Measurements from ENCODE around the gene B3GNT5. TPM values are rescaled to one million over a fixed set of nuclear protein-coding genes. Genes with fewer than 3 reads are reported as not detected.

Gene B3GNT5
- total and polyA plus RNA-seq, 2 of the 8 experiments (the other 6 are each of a cell fraction or from before 2014, with no cell fraction given) = 2.4 to 9.7 TPM

DNA sequence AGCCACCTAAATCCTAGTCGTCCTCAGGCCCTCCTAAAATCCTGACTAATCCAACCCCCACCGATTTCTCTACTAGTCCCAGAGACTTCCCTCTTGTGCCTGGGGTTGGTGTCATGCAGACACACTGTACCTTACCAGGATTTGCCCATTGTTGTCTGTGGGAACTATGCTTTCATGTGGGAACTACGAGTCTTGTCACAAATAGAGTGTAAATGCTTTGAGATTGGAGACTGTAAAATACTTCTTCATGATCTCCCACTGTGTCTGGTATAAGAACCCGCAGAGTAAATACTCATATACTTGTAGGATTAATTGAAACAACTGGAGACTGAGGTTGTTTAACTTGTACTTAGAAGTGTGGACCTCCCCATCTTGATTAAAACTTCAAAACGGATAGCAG lies 11.2 kb downstream of the B3GNT5 start (continued):
- TF ChIP-seq, protein P1, sequence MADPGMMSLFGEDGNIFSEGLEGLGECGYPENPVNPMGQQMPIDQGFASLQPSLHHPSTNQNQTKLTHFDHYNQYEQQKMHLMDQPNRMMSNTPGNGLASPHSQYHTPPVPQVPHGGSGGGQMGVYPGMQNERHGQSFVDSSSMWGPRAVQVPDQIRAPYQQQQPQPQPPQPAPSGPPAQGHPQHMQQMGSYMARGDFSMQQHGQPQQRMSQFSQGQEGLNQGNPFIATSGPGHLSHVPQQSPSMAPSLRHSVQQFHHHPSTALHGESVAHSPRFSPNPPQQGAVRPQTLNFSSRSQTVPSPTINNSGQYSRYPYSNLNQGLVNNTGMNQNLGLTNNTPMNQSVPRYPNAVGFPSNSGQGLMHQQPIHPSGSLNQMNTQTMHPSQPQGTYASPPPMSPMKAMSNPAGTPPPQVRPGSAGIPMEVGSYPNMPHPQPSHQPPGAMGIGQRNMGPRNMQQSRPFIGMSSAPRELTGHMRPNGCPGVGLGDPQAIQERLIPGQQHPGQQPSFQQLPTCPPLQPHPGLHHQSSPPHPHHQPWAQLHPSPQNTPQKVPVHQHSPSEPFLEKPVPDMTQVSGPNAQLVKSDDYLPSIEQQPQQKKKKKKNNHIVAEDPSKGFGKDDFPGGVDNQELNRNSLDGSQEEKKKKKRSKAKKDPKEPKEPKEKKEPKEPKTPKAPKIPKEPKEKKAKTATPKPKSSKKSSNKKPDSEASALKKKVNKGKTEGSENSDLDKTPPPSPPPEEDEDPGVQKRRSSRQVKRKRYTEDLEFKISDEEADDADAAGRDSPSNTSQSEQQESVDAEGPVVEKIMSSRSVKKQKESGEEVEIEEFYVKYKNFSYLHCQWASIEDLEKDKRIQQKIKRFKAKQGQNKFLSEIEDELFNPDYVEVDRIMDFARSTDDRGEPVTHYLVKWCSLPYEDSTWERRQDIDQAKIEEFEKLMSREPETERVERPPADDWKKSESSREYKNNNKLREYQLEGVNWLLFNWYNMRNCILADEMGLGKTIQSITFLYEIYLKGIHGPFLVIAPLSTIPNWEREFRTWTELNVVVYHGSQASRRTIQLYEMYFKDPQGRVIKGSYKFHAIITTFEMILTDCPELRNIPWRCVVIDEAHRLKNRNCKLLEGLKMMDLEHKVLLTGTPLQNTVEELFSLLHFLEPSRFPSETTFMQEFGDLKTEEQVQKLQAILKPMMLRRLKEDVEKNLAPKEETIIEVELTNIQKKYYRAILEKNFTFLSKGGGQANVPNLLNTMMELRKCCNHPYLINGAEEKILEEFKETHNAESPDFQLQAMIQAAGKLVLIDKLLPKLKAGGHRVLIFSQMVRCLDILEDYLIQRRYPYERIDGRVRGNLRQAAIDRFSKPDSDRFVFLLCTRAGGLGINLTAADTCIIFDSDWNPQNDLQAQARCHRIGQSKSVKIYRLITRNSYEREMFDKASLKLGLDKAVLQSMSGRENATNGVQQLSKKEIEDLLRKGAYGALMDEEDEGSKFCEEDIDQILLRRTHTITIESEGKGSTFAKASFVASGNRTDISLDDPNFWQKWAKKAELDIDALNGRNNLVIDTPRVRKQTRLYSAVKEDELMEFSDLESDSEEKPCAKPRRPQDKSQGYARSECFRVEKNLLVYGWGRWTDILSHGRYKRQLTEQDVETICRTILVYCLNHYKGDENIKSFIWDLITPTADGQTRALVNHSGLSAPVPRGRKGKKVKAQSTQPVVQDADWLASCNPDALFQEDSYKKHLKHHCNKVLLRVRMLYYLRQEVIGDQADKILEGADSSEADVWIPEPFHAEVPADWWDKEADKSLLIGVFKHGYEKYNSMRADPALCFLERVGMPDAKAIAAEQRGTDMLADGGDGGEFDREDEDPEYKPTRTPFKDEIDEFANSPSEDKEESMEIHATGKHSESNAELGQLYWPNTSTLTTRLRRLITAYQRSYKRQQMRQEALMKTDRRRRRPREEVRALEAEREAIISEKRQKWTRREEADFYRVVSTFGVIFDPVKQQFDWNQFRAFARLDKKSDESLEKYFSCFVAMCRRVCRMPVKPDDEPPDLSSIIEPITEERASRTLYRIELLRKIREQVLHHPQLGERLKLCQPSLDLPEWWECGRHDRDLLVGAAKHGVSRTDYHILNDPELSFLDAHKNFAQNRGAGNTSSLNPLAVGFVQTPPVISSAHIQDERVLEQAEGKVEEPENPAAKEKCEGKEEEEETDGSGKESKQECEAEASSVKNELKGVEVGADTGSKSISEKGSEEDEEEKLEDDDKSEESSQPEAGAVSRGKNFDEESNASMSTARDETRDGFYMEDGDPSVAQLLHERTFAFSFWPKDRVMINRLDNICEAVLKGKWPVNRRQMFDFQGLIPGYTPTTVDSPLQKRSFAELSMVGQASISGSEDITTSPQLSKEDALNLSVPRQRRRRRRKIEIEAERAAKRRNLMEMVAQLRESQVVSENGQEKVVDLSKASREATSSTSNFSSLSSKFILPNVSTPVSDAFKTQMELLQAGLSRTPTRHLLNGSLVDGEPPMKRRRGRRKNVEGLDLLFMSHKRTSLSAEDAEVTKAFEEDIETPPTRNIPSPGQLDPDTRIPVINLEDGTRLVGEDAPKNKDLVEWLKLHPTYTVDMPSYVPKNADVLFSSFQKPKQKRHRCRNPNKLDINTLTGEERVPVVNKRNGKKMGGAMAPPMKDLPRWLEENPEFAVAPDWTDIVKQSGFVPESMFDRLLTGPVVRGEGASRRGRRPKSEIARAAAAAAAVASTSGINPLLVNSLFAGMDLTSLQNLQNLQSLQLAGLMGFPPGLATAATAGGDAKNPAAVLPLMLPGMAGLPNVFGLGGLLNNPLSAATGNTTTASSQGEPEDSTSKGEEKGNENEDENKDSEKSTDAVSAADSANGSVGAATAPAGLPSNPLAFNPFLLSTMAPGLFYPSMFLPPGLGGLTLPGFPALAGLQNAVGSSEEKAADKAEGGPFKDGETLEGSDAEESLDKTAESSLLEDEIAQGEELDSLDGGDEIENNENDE (IDR thresholded peaks at IDR 0.05; ENCODE audit: insufficient replicate concordance, low read length) = no peak
- TF ChIP-seq RNF2 (IDR thresholded peaks at IDR 0.05; ENCODE audit: borderline replicate concordance, low read depth, low read length, missing control alignments, poor library complexity, severe bottlenecking) = no peak
- no peak for TF ChIP-seq SP1 (IDR thresholded peaks at IDR 0.05; ENCODE audit: low read depth, low read length)
- TF ChIP-seq BRCA1 (IDR thresholded peaks at IDR 0.05; ENCODE audit: low read depth, low read length) = no peak
- TF ChIP-seq MAFK (IDR thresholded peaks at IDR 0.05; ENCODE audit: low read depth, low read length) = no peak
- no peak for TF ChIP-seq TAF7 (optimal IDR thresholded peaks at IDR 0.05; ENCODE audit: borderline replicate concordance, low read depth, low read length)
- TF ChIP-seq, protein P2, sequence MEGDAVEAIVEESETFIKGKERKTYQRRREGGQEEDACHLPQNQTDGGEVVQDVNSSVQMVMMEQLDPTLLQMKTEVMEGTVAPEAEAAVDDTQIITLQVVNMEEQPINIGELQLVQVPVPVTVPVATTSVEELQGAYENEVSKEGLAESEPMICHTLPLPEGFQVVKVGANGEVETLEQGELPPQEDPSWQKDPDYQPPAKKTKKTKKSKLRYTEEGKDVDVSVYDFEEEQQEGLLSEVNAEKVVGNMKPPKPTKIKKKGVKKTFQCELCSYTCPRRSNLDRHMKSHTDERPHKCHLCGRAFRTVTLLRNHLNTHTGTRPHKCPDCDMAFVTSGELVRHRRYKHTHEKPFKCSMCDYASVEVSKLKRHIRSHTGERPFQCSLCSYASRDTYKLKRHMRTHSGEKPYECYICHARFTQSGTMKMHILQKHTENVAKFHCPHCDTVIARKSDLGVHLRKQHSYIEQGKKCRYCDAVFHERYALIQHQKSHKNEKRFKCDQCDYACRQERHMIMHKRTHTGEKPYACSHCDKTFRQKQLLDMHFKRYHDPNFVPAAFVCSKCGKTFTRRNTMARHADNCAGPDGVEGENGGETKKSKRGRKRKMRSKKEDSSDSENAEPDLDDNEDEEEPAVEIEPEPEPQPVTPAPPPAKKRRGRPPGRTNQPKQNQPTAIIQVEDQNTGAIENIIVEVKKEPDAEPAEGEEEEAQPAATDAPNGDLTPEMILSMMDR (IDR thresholded peaks at IDR 0.05; ENCODE audit: control extremely low read depth in 1 of 3, insufficient read depth in 1 of 3, low read depth in 1 of 3, low read length in 3 of 3) = no peak
- TF ChIP-seq BCL11A (IDR thresholded peaks at IDR 0.05; ENCODE audit: low read depth in 2 of 2, low read length in 2 of 2) = no peak
- TF ChIP-seq RBBP5 (IDR thresholded peaks at IDR 0.05; ENCODE audit: borderline replicate concordance, low read depth, low read length) = no peak

Data from H1 (cell line).